Memory B cell (primary cell): ENCODE measurements around the gene LPP.
"Not testable (repeated sequence)": the region's sequence is repeated elsewhere in the genome, so short reads cannot be mapped to it uniquely, and the experiment has no call there.

Source experiments
- ATAC-seq: fragments of 150-1000 bp; cut with Tn5 transposase; 2 replicates; pipeline ENCODE4 v1.10.0; 2021; ENCODE audit warnings: low read depth, mild to moderate bottlenecking, moderate library complexity
- DNase-seq, 2 donors: peaks; one replicate each; pipeline ENCODE4 v3.0.0; 2022; ENCODE audit warnings: low spot score in 2 of 2
- H3K27ac Mint-ChIP-seq: one replicate; pipeline ENCODE4 v1.8.0; 2022; ENCODE audit warnings: mild to moderate bottlenecking, moderate library complexity, mixed read lengths
- H3K27me3 Mint-ChIP-seq: one replicate; pipeline ENCODE4 v1.8.0; 2022; ENCODE audit warnings: mixed read lengths
- H3K36me3 Mint-ChIP-seq: one replicate; pipeline ENCODE4 v1.8.0; 2022; ENCODE audit warnings: mild to moderate bottlenecking, mixed read lengths
- H3K4me1 Mint-ChIP-seq: one replicate; pipeline ENCODE4 v1.8.0; 2022; ENCODE audit warnings: mixed read lengths
- H3K4me3 Mint-ChIP-seq: one replicate; pipeline ENCODE4 v1.8.0; 2022; ENCODE audit warnings: mild to moderate bottlenecking, moderate library complexity, mixed read lengths
- H3K9me3 Mint-ChIP-seq: one replicate; pipeline ENCODE4 v1.8.0; 2022; ENCODE audit warnings: mixed read lengths

Gene LPP

DNA sequence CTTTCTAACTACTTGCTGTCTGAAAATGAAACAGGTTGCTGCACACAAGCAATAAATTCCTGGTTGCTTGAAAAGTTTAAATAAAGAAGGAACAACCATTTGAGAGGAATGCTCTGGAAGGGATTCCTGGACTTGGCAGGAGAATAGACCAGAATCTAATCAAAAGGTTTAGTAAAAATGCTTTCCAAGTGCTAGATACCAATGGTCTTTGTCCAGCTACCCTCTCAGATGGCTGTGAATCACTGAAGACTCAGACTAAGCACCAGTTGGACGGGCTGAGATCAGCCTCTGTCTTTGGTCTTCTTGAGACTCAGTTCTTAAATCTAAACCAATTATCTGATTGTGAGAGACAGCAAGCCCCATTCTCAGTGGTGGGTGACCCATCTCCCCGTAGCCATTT, 27.7 kb upstream of the LPP start:
- ATAC-seq (no peak), DNase-seq (no peak)
- Mint-ChIP-seq H3K27ac (no peak overlapping the region), H3K4me1 (peaks cover 14% of the 10 kb centered on the region), H3K4me3 (no peak overlapping the region), H3K9me3 (no peaks in the 10 kb centered on the region), H3K27me3 (no peaks in the 10 kb centered on the region), H3K36me3 (peaks cover 1% of the 10 kb centered on the region)

DNA sequence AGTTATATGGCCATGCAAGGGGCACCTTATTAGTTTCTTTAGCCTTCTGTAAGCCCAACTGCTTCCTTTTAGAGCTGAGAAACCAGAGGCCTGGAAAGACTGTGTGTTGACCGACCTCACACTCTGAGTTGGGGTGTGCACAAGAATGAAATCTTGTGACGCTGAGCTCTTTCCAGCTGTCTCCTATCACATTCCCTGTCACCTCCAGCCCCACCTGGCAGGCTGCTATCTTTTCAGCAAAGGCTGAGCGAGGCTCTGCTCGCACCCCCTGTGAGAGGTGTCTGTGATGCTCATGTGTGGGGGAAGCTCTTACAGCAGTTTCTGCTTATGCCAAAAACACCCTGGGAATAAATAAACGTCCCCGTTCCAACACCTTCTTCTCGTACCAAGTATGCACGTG, 27.0 kb upstream of the LPP start:
- Mint-ChIP-seq H3K4me1 (peaks cover 13% of the 10 kb centered on the region), H3K36me3 (peaks cover 1% of the 10 kb centered on the region), H3K27ac (no peak overlapping the region), H3K27me3 (no peaks in the 10 kb centered on the region), H3K4me3 (no peak overlapping the region), H3K9me3 (no peaks in the 10 kb centered on the region)
- no peak for ATAC-seq
- DNase-seq, result no peak

DNA sequence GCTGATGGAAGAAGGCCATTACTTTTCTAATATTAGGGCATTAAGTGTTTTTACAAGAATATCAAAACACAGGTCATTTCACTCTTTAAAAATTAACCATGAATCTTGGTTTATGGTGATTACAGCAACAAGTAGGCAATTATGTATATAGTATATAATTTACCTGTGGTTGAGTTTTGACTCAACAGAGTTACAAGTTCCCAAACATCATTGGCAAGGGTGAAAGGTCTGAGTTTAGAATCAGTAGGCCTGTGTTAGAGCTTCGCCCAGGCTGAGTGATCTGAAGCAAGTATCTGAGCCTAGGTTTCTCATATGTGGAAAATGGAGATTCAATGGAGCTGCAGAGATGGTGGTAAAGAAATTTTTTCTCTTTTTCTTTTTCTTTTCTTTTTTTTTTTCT, 25.1 kb upstream of the LPP start:
- DNase-seq (no peak), ATAC-seq (no peak)
- peaks cover 1% of the 10 kb centered on the region for H3K36me3 Mint-ChIP-seq
- no peak overlapping the region for H3K27ac Mint-ChIP-seq
- H3K27me3 Mint-ChIP-seq, result no peaks in the 10 kb centered on the region
- peaks cover 2% of the 10 kb centered on the region for H3K4me1 Mint-ChIP-seq
- H3K9me3 Mint-ChIP-seq, result no peaks in the 10 kb centered on the region
- no peak overlapping the region for H3K4me3 Mint-ChIP-seq

DNA sequence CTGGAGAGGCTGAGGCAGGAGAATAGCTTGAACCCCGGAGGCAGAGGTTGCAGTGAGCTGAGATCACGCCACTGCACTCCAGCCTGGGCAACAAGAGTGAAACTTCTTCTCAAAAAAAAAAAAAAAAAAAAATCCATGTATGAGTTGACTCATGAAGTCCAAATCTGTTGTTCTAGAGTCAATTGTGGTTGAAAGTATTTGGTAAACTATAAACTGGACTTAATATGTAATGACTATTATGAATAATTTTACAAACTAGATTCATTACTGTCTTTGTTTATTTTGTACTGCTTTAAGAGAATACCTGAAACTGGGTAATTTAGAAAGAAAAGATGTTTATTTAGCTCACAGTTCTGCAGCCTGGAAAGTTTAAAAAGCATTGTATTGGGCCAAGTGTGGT, 22.9 kb upstream of the LPP start:
- not testable (repeated sequence) for H3K4me3 Mint-ChIP-seq, H3K27ac Mint-ChIP-seq, DNase-seq, H3K27me3 Mint-ChIP-seq, H3K36me3 Mint-ChIP-seq, ATAC-seq, H3K4me1 Mint-ChIP-seq, H3K9me3 Mint-ChIP-seq

DNA sequence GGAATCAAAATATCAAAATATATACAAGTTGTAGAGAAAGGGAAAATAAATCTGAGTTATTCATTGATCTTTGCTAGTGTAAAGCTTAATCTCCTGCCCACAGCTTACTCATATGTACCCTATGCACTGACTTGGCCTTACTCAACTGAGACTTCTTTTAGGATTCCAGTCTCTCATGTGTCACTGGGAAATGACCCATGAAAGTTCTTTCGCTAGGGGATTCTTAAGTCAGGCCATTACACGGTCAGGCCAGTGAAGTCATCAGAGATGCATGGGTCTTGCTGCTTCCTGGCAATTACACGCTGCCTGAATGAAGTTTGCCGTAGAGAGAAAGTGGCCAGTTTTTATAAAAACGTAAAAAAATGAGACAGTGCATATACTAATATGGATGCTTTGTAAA, 20.7 kb upstream of the LPP start:
- H3K27ac Mint-ChIP-seq, result no peak overlapping the region
- H3K9me3 Mint-ChIP-seq, result no peaks in the 10 kb centered on the region
- H3K4me3 Mint-ChIP-seq, result no peak overlapping the region
- ATAC-seq (no peak), DNase-seq (no peak)
- peaks cover 9% of the 10 kb centered on the region for H3K4me1 Mint-ChIP-seq
- H3K27me3 Mint-ChIP-seq, result no peaks in the 10 kb centered on the region
- peaks cover 1% of the 10 kb centered on the region for H3K36me3 Mint-ChIP-seq

DNA sequence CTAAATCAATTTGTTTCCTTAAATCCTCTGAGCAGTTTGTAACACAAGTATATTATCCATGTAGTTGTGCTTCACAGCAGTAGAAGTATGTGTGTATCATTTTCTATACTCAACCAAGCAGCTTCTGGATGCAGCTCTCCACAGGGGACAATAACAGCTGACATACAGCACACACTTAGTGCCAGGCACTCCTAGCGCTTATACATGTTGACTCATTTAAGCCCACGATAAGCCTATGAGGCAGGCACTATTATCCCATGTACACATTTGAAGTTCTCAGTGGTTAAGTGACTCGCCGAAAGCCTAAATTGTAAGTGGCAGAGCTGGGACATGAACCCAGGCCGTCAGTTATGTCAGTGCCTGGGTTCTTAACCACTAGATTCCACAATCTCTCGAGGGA, 20.3 kb upstream of the LPP start:
- Mint-ChIP-seq H3K4me1 (peaks cover 9% of the 10 kb centered on the region), H3K27ac (no peak overlapping the region), H3K36me3 (peaks cover 1% of the 10 kb centered on the region), H3K4me3 (no peak overlapping the region), H3K27me3 (no peaks in the 10 kb centered on the region), H3K9me3 (no peaks in the 10 kb centered on the region)
- DNase-seq (no peak), ATAC-seq (no peak)

DNA sequence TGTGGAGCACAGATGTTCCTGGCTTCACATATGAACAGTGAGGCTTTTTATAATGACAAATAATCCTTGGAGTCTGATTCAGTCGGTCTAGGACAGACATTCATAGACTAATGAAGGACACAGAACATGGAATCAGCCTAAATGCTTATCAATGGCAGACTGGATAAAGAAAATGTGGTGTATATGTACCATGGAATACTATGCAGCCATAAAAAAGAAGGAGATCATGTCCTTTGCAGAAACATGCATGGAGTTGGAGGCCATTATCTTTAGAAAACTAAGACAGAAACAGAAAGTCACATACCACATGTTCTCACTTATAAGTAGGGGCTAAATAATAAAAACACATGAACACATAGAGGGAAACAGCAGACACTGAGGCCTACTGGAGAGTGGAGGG, 19.9 kb upstream of the LPP start:
- Mint-ChIP-seq H3K4me3 (no peak overlapping the region), H3K9me3 (no peaks in the 10 kb centered on the region), H3K27ac (no peak overlapping the region), H3K4me1 (peaks cover 11% of the 10 kb centered on the region), H3K36me3 (peaks cover 1% of the 10 kb centered on the region), H3K27me3 (no peaks in the 10 kb centered on the region)
- ATAC-seq (no peak), DNase-seq (no peak)

DNA sequence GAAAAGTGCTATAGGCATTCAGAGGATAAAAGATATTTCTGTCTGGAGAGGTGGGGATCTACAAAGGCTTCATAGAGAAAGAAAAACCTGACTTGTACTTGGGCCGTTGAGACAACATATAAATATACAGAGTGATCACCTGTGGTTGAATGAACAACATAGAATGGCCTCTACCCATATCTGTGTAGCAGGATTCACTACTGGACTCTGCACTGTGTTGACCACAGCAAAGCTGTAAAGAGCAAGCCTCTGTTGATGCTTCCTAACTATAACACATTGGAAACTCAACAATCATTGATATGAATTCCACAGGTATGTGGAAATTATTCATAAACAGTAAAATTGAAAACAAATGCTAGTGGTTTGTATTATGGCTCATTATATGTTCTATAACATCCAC, 19.1 kb upstream of the LPP start:
- H3K27me3 Mint-ChIP-seq, result no peaks in the 10 kb centered on the region
- no peak for ATAC-seq
- H3K27ac Mint-ChIP-seq, result no peak overlapping the region
- H3K4me1 Mint-ChIP-seq, result peaks cover 11% of the 10 kb centered on the region
- peaks cover 1% of the 10 kb centered on the region for H3K36me3 Mint-ChIP-seq
- H3K4me3 Mint-ChIP-seq, result no peak overlapping the region
- no peaks in the 10 kb centered on the region for H3K9me3 Mint-ChIP-seq
- DNase-seq, result no peak

DNA sequence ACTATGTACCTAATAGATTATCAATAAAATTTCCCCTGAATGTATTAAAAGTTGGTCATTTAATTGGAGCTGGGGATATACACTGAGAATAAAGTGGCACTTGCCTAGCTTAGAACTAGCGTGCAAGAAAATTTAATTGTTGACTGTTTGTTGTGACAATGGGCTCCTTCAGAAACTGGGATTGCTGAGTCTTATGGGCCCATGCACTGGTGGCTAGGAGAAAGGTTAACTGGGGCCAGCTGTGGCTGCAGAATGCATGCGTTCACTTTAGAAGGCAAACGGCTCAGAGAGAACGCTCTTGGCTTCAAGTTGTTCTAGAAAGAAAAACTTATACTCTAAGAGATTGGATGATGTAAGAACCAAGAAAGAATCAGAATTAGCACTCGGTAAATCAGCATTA, 18.7 kb upstream of the LPP start:
- no peak overlapping the region for H3K4me3 Mint-ChIP-seq
- H3K27ac Mint-ChIP-seq, result no peak overlapping the region

DNA sequence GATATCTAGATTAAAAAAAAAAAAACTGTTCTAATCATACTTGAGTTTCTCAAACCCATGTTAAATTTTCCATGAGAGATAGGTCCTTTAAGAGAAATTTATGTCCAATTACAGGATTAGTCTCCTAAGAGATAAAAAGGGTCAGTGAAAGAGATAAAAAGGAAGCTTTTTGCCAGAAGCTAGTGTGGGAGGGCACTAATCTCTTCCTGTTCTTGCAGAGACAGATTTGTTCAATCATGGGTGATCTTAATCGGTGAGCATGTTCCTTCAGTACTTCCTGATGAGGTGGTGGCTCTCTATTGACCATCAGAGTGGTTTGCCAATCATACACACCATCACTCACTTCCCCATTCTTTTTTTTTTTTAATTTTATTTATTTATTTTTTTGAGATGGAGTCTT, 16.9 kb upstream of the LPP start:
- ATAC-seq (peak; percentile 59), DNase-seq (no peak)
- H3K4me1 Mint-ChIP-seq, result peaks cover 11% of the 10 kb centered on the region
- H3K9me3 Mint-ChIP-seq, result no peaks in the 10 kb centered on the region
- no peak overlapping the region for H3K4me3 Mint-ChIP-seq
- no peaks in the 10 kb centered on the region for H3K36me3 Mint-ChIP-seq
- H3K27ac Mint-ChIP-seq, result no peak overlapping the region
- H3K27me3 Mint-ChIP-seq, result no peaks in the 10 kb centered on the region

More for the DNA sequence above, 18.7 kb upstream of the LPP start:
- H3K36me3 Mint-ChIP-seq, result peaks cover 1% of the 10 kb centered on the region
- ATAC-seq (no peak), DNase-seq (no peak)
- H3K27me3 Mint-ChIP-seq, result no peaks in the 10 kb centered on the region
- H3K4me1 Mint-ChIP-seq, result peaks cover 11% of the 10 kb centered on the region
- H3K9me3 Mint-ChIP-seq, result no peaks in the 10 kb centered on the region

DNA sequence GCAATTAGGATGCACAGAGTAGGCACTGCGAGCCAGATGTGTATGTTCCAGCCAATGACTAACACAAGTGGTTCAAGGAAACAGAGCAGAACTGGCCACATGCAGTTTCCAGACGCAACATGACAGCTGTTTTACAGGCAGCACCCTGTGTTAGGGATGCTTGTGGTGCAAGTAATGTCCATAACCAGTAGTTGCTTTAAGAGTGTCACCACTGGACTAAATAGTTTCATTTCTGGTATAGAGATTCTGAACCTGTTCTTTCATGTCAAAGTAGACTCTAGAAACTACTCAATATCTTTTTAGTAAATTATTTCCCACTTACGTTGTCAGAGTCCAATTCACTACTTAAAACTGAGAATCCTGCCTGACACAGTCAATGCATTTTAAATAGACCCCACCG, 14.5 kb upstream of the LPP start:
- no peak for DNase-seq
- Mint-ChIP-seq H3K9me3 (no peaks in the 10 kb centered on the region), H3K27me3 (no peaks in the 10 kb centered on the region), H3K27ac (no peak overlapping the region), H3K36me3 (no peaks in the 10 kb centered on the region), H3K4me3 (no peak overlapping the region), H3K4me1 (peaks cover 15% of the 10 kb centered on the region)
- no peak for ATAC-seq

DNA sequence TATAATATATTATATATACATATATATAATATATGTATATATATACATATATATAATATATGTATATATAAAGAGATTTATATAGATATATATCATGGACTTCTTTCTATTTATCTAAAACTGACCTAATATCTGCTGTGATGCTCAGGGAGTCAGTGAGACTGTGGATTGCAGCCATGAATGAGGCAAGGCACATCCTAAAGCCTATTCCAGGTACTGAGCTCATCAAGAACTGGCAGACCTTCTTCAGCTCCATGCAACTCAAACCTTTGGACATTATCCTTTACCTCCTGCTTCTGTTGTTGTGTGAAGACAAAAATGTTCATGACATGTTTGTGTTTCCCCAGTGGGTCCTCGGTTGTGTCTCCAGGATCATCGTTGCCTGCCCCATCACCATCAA, 7.7 kb upstream of the LPP start:
- Mint-ChIP-seq H3K27ac (no peak overlapping the region), H3K4me3 (no peak overlapping the region), H3K9me3 (peaks cover 4% of the 10 kb centered on the region), H3K27me3 (no peaks in the 10 kb centered on the region), H3K36me3 (no peaks in the 10 kb centered on the region), H3K4me1 (peaks cover 11% of the 10 kb centered on the region)
- ATAC-seq, result no peak
- DNase-seq, result no peak

DNA sequence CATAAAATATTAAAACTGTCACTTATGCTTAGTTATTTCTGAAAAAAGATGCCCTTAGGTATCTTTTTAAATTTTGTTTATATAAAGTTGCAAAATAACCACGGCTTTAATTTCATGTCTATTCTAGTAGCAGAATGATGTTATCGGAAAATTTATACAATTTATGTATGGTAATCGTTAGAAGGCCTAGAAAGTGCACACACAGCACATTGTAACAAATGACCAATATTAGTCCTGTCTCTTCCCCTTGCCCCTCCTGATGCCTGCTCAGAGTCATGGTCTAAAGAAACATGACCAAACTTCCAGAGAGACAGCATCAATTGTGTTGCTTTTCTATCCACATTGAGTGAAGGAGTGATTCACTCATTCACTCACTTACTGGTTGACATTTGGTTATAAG, 6.2 kb upstream of the LPP start:
- Mint-ChIP-seq H3K36me3 (no peaks in the 10 kb centered on the region), H3K27ac (no peak overlapping the region), H3K9me3 (peaks cover 4% of the 10 kb centered on the region), H3K4me3 (no peak overlapping the region), H3K27me3 (no peaks in the 10 kb centered on the region), H3K4me1 (peaks cover 11% of the 10 kb centered on the region)
- no peak for DNase-seq
- no peak for ATAC-seq

DNA sequence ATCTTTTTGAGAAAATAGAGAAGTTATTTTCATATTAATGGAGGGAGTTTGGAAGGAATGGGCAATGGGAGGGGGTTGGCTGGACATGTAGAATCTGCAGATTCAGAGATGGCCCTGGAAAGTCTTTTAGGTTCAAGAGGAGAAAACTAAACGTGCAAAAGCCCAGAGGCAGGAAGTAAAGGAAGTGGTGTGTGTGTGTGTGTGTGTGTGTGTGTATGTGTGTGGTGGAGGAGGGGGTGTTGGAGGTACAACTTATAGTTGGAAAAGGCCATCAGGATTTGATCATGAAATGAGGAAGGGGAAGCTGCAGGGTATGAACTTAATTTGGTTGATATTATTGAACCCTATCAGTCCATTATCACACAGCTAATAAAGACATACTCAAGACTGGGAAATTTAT, 5.6 kb upstream of the LPP start:
- H3K27me3 Mint-ChIP-seq, result no peaks in the 10 kb centered on the region
- peaks cover 12% of the 10 kb centered on the region for H3K4me1 Mint-ChIP-seq
- H3K9me3 Mint-ChIP-seq, result peaks cover 4% of the 10 kb centered on the region
- H3K36me3 Mint-ChIP-seq, result no peaks in the 10 kb centered on the region
- ATAC-seq, result no peak
- H3K4me3 Mint-ChIP-seq, result no peak overlapping the region
- no peak for DNase-seq
- H3K27ac Mint-ChIP-seq, result no peak overlapping the region

DNA sequence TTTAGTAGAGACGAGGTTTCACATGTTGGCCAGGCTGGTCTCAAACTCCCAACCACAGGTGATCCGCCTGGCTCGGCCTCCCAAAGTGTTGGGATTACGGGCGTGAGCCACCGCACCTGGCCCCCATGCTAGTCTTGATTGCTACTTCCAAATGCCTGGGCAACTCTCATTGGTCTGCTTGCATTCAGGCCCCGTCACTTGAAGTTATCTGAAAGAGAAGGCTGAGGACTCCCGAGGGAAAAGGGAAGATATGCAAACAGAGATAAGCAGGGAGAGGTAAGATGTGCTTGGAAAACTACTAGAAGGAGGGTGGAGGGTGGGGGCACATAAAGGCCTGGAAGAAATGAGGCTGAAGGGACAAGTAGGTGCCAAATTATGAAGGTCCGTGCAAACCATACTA, 4.4 kb upstream of the LPP start:
- no peak for ATAC-seq
- Mint-ChIP-seq H3K27me3 (no peaks in the 10 kb centered on the region), H3K36me3 (no peaks in the 10 kb centered on the region), H3K4me1 (peaks cover 16% of the 10 kb centered on the region), H3K9me3 (peaks cover 4% of the 10 kb centered on the region), H3K27ac (no peak overlapping the region), H3K4me3 (no peak overlapping the region)
- no peak for DNase-seq

DNA sequence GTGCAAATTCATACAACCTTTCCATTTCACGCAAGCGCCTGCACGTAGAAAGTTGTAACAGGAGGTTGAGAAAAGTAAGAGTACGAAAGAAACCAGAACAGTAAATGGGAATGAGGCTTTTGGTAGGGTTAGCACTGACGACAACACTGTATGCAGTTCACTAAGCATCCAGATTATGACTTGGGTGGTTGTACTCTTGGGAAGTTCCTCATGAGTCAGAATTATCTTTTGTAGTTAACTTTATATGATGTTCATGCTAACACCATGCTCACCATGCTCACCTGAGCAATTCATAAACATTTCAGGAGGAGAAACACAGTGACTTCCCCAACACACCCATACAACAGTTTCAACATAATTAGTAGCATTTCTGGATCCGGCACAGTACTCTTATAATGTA, 3.0 kb upstream of the LPP start:
- Mint-ChIP-seq H3K4me3 (no peak overlapping the region), H3K4me1 (peaks cover 25% of the 10 kb centered on the region), H3K36me3 (no peaks in the 10 kb centered on the region), H3K9me3 (peaks cover 4% of the 10 kb centered on the region), H3K27me3 (no peaks in the 10 kb centered on the region), H3K27ac (no peak overlapping the region)
- ATAC-seq (no peak), DNase-seq (no peak)
